Endothelial cell of umbilical vein (primary cell): ENCODE results near the gene TKFC.

Experiments
- EZH2 ChIP-seq: IDR thresholded peaks from 2 replicates; pipeline ENCODE4 v1.6.1; 2012; ENCODE audit warnings: borderline replicate concordance, low read depth, mild to moderate bottlenecking, moderate library complexity, low read length, inconsistent platforms; ENCODE audit not compliant: severe bottlenecking
- GATA2 ChIP-seq: IDR thresholded peaks from 2 replicates; pipeline ENCODE4 v1.7.0; 2011; ENCODE audit warnings: low read depth, mild to moderate bottlenecking, moderate library complexity, mixed read lengths, low read length; ENCODE audit not compliant: insufficient read length, insufficient read depth
- MYC ChIP-seq: IDR thresholded peaks from one replicate; pipeline ENCODE4 v1.6.1; 2011; ENCODE audit warnings: mild to moderate bottlenecking, low read depth, low read length
- POLR2A ChIP-seq: IDR thresholded peaks from 2 replicates; pipeline ENCODE4 v1.6.1; 2012; ENCODE audit warnings: low read depth, mild to moderate bottlenecking, control low read depth, low read length
- POLR2AphosphoS5 ChIP-seq: IDR thresholded peaks from 2 replicates; pipeline ENCODE4 v1.6.1; 2012; ENCODE audit warnings: low read depth, mild to moderate bottlenecking, control low read depth, low read length, moderate library complexity; ENCODE audit not compliant: insufficient read depth
- TF ChIP-seq, protein P1 (sequence below), 2 donors: IDR thresholded peaks; 1 replicate in 1 of 2; 2 replicates in 1 of 2; pipeline ENCODE4 v1.5.1; 2011; ENCODE audit warnings: low read length in 2 of 2, mild to moderate bottlenecking in 2 of 2, moderate library complexity in 2 of 2, control low read depth in 1 of 2, inconsistent platforms in 1 of 2, low read depth in 1 of 2; ENCODE audit not compliant: insufficient read depth in 1 of 2; ENCODE audit errors: extremely low read depth in 1 of 2

DNA sequence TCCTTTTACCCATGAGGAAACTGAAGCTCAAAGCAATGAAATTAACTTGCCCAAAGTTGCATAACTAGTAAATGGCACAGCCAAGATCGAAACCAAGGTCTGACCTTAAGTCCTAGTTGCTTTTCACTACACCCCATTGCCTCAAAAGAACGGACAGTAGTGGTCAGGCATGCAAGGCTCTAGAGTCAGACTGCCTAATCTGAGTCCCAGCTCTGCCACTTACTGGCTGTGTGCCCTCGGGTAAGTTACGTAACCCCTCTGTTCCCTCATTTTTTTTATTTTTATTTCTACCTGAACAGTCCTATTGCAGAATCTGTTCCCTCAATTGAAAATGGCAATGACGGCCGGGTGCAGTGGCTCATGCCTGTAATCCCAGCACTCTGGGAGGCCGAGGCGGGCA is 19.0 kb downstream of the TKFC start:
- TF ChIP-seq EZH2 (no peak), POLR2AphosphoS5 (no peak), POLR2A (no peak), GATA2 (no peak), MYC (no peak)
- TF ChIP-seq, protein P1, sequence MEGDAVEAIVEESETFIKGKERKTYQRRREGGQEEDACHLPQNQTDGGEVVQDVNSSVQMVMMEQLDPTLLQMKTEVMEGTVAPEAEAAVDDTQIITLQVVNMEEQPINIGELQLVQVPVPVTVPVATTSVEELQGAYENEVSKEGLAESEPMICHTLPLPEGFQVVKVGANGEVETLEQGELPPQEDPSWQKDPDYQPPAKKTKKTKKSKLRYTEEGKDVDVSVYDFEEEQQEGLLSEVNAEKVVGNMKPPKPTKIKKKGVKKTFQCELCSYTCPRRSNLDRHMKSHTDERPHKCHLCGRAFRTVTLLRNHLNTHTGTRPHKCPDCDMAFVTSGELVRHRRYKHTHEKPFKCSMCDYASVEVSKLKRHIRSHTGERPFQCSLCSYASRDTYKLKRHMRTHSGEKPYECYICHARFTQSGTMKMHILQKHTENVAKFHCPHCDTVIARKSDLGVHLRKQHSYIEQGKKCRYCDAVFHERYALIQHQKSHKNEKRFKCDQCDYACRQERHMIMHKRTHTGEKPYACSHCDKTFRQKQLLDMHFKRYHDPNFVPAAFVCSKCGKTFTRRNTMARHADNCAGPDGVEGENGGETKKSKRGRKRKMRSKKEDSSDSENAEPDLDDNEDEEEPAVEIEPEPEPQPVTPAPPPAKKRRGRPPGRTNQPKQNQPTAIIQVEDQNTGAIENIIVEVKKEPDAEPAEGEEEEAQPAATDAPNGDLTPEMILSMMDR (IDR thresholded peaks at IDR 0.05; ENCODE audit: extremely low read depth in 1 of 2, insufficient read depth in 1 of 2, low read depth in 1 of 2, low read length in 2 of 2) = no peak
